Stomach (tissue), 9 donors: ENCODE results near the gene RNF130. TPM values are rescaled to one million over a fixed set of nuclear protein-coding genes. Genes with fewer than 3 reads are reported as not detected.

Experiments used
- DNase-seq, 2 donors: peaks; one replicate each; pipeline versions ENCODE4 v3.0.0 to v3.0.0-alpha.2; 2013 to 2019
- H3K27ac ChIP-seq, 5 donors: fragments of 200-600 bp in 4 of 5; sonication (generic) in 4 of 5; one replicate each; pipeline ENCODE4 v1.5.1; 2013 to 2019; ENCODE audit warnings: mild to moderate bottlenecking in 1 of 5, moderate library complexity in 1 of 5
- H3K27me3 ChIP-seq, 3 donors: fragments of 200-600 bp; sonication (generic); one replicate each; pipeline ENCODE4 v1.5.1; 2017 to 2019; ENCODE audit warnings: mixed run types in 1 of 3
- H3K36me3 ChIP-seq, 4 donors: fragments of 200-600 bp; sonication (generic); 1 replicate in 3 of 4; 2 replicates in 1 of 4; pipeline ENCODE4 v1.5.1; 2016 to 2019
- H3K4me1 ChIP-seq, 4 donors: fragments of 200-600 bp; sonication (generic); one replicate each; pipeline ENCODE4 v1.5.1; 2016 to 2019
- H3K4me3 ChIP-seq, 4 donors: fragments of 200-600 bp; sonication (generic) in 3 of 4; one replicate each; pipeline ENCODE4 v1.5.1; 2016 to 2019; ENCODE audit warnings: mild to moderate bottlenecking in 1 of 4
- H3K9me3 ChIP-seq, 4 donors: fragments of 200-600 bp; sonication (generic); one replicate each; pipeline ENCODE4 v1.5.1; 2016 to 2019
- CTCF ChIP-seq, 7 experiments: fragments of 450-650 bp in 4 of 7; fragments of 200-600 bp in 3 of 7; sonication (generic) in 3 of 7; IDR thresholded peaks; one replicate each; pipeline ENCODE4 v1.5.1; 2016 to 2019; ENCODE audit warnings: antibody characterized with exemption in 7 of 7, control low read depth in 2 of 7, mild to moderate bottlenecking in 1 of 7
- EP300 ChIP-seq: sonication (generic); formaldehyde crosslinking; IDR thresholded peaks from one replicate; pipeline ENCODE4 v1.6.1; 2017; ENCODE audit warnings: antibody characterized with exemption
- POLR2A ChIP-seq, 4 donors: fragments of 450-650 bp; IDR thresholded peaks; one replicate each; pipeline ENCODE4 v1.6.1; 2016; ENCODE audit warnings: antibody characterized with exemption in 4 of 4, control low read depth in 2 of 4, mild to moderate bottlenecking in 1 of 4, moderate library complexity in 1 of 4
- POLR2AphosphoS5 ChIP-seq, 3 donors: sonication (generic); formaldehyde crosslinking; IDR thresholded peaks; one replicate each; pipeline ENCODE4 v1.6.1; 2016; ENCODE audit warnings: antibody characterized with exemption in 3 of 3
- WGBS, 5 donors: extraction: QIAGEN DNeasy Blood & Tissue Kit in 3 of 5; methylation state at CpG; one replicate each; pipeline versions ENCODE4 v1.1.5 to v1.1.7; 2013 to 2018; 5-methylcytosine and 5-hydroxymethylcytosine counted together
- intact Hi-C: fragments of 100-400 bp; cut with DNase I; formaldehyde crosslinking; loops from one replicate; pipeline ENCODE4 v1.15.1; 2023; ENCODE audit warnings: low total_unique reads
- polyA plus RNA-seq, 3 donors: library from polyadenylated mRNA; stranded (reverse); fragments of 200-250 nt; gene quantifications; one replicate each; pipeline ENCODE4 v1.2.3, GENCODE V29; 2013
- total RNA-seq, 5 donors: library from RNA; depleted of rRNA; stranded (reverse); fragments of >200 nt; gene quantifications; one replicate each; pipeline versions ENCODE4 v1.1.0 to v1.2.3, GENCODE V29; 2014 to 2016
- donor health status: healthy with polysubstance abuse.
- donor health status: Bipolar disorder and iron deficiency.
- donor health status: healthy.

The RNF130 gene
- total and polyA plus RNA-seq, 8 donors, result 27.0 to 87.8 (median 56.1) TPM

DNA sequence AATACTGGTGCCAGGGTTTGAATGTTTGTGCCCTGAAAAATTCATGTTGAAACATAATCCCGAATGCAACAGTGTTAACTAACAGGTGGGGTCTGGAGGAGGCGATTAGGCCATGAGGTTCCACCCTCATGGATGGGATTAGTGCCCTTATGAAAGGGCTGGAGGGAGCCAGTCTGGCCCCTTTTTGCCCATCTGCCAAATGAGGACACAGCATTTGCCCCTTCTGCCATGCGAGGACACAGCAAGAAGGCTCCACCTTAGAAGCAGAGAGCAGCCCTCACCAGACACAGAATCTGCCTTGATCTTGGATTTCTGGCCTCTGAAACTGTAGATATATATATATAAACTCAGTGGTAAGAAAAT is 32.6 kb upstream of the RNF130 start:
- DNase-seq, result no peak
- Histone ChIP-seq H3K27ac (no peak overlapping the region), H3K4me3 (no peak overlapping the region), H3K4me1 (no peaks in the 10 kb centered on the region), H3K27me3 (peaks cover 0 to 20% (median 4%) of the 10 kb centered on the region in 3 donors), H3K9me3 (peaks cover 0 to 23% (median 18%) of the 10 kb centered on the region in 4 donors), H3K36me3 (no peaks in the 10 kb centered on the region)
- TF ChIP-seq CTCF (IDR thresholded peaks at IDR 0.05), result no peak
- no peak for TF ChIP-seq EP300
- 74 to 94% (median 92%) methylated on average over 3 of the region's 3 CpGs for WGBS, 5 donors
- intact Hi-C loops, result no loop called here

GRCh38 chr5:180103487-180104167 is 32.1 kb upstream of the RNF130 start:
- Histone ChIP-seq H3K9me3 (peaks cover 0 to 23% (median 18%) of the 10 kb centered on the region in 4 donors), H3K4me1 (no peaks in the 10 kb centered on the region), H3K36me3 (no peaks in the 10 kb centered on the region), H3K27me3 (peaks cover 0 to 20% (median 4%) of the 10 kb centered on the region in 3 donors), H3K27ac (no peak overlapping the region), H3K4me3 (no peak overlapping the region)
- no peak for DNase-seq
- TF ChIP-seq EP300 (no peak), POLR2AphosphoS5 (IDR thresholded peaks at IDR 0.05) (no peak), POLR2A (IDR thresholded peaks at IDR 0.05) (no peak), CTCF (IDR thresholded peaks at IDR 0.05) (no peak)
- intact Hi-C loops, result no loop called here
- WGBS, 5 donors, result 77 to 85% (median 82%) methylated on average over 6 of the region's 6 CpGs

GRCh38 chr5:180102636-180103035 is 31.1 kb upstream of the RNF130 start:
- no peaks in the 10 kb centered on the region for H3K4me1 ChIP-seq
- H3K36me3 ChIP-seq, result no peaks in the 10 kb centered on the region
- no peak overlapping the region for H3K27ac ChIP-seq
- TF ChIP-seq POLR2AphosphoS5 (IDR thresholded peaks at IDR 0.05) (no peak), CTCF (IDR thresholded peaks at IDR 0.05) (no peak), EP300 (no peak), POLR2A (IDR thresholded peaks at IDR 0.05) (no peak)
- DNase-seq, result no peak
- no peak overlapping the region for H3K4me3 ChIP-seq
- intact Hi-C loops, result no loop called here
- peaks cover 0 to 22% (median 13%) of the 10 kb centered on the region in 4 donors for H3K9me3 ChIP-seq
- 73 to 87% (median 84%) methylated on average over 9 of the region's 9 CpGs for WGBS, 5 donors
- H3K27me3 ChIP-seq, result peaks cover 0 to 20% (median 4%) of the 10 kb centered on the region in 3 donors

DNA sequence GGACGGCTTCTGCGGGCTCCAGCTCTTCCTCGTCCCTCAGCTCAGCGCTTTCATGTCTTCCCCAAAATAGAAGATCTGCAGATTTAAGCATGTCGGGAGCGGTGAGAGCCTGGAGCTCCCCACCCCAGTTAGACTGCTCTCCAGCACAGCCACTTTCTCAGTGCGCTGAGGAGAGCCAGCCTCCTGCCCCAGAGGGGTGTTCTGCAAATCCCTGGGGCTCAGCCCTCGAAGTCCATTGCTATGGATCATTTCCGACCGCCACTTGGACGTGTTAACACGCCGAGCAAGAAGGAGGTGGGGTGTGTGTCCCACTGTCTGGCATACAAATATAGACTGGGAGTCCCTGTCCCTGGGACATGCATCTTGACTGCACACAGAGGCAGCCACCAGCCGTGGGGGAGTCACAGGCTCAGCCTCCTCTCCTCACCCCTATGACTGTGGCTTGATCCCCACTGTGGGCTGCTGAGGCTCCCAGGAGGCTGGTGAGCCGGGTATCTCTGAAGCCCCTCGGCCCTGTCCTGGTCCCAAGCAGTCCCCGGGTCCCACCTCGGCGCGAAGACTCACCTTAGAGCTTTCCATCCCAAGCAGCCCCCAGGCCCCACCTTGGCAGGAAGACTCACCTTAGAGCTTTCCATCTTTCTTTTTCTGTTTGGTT is 30.0 kb upstream of the RNF130 start:
- peaks cover 0 to 20% (median 4%) of the 10 kb centered on the region in 3 donors for H3K27me3 ChIP-seq
- TF ChIP-seq EP300 (no peak), POLR2A (IDR thresholded peaks at IDR 0.05) (no peak), POLR2AphosphoS5 (IDR thresholded peaks at IDR 0.05) (no peak), CTCF (IDR thresholded peaks at IDR 0.05) (no peak)
- no peak overlapping the region for H3K27ac ChIP-seq
- peaks cover 0 to 11% (median 6%) of the 10 kb centered on the region in 4 donors for H3K9me3 ChIP-seq
- no peak overlapping the region for H3K4me3 ChIP-seq
- whole genome bisulfite sequencing, 5 donors, result 87 to 95% (median 90%) methylated on average over 6 to 20 of the region's 20 CpGs
- intact Hi-C loops, result no loop called here
- no peak for DNase-seq
- H3K4me1 ChIP-seq, result no peaks in the 10 kb centered on the region
- no peaks in the 10 kb centered on the region for H3K36me3 ChIP-seq
